Parathyroid adenoma (tissue), 2 donors: Measurements from ENCODE around the gene SNTG2.
A peak's percentile ranks its signal among the peaks of the same experiment; 100 is the strongest.

ENCODE experiments used
- H2AFZ ChIP-seq: fragments of 300-600 bp; sonication (generic); one replicate; pipeline ENCODE4 v1.7.0; 2017; ENCODE audit warnings: antibody characterized with exemption, mild to moderate bottlenecking
- H3K27ac ChIP-seq: fragments of 300-600 bp; sonication (generic); one replicate; pipeline ENCODE4 v1.7.0; 2017
- H3K27me3 ChIP-seq: fragments of 300-600 bp; sonication (generic); one replicate; pipeline ENCODE4 v1.7.0; 2017; ENCODE audit warnings: low read length; ENCODE audit not compliant: control insufficient read depth, insufficient read depth
- H3K36me3 ChIP-seq: fragments of 300-600 bp; sonication (generic); one replicate; pipeline ENCODE4 v1.7.0; 2017; ENCODE audit warnings: low read length; ENCODE audit not compliant: control insufficient read depth, insufficient read depth
- H3K4me1 ChIP-seq: fragments of 300-600 bp; sonication (generic); one replicate; pipeline ENCODE4 v1.7.0; 2017; ENCODE audit warnings: control low read depth
- H3K4me2 ChIP-seq: fragments of 300-600 bp; sonication (generic); one replicate; pipeline ENCODE4 v1.7.0; 2017; ENCODE audit warnings: low read length
- H3K4me3 ChIP-seq: fragments of 300-600 bp; sonication (generic); one replicate; pipeline ENCODE4 v1.7.0; 2017; ENCODE audit warnings: low read depth, low read length
- H3K79me2 ChIP-seq: fragments of 300-600 bp; sonication (generic); one replicate; pipeline ENCODE4 v1.7.0; 2017; ENCODE audit warnings: control low read depth
- H3K9ac ChIP-seq: fragments of 300-600 bp; sonication (generic); one replicate; pipeline ENCODE4 v1.7.0; 2017; ENCODE audit warnings: mild to moderate bottlenecking
- H3K9me3 ChIP-seq: fragments of 300-600 bp; sonication (generic); one replicate; pipeline ENCODE4 v1.7.0; 2017; ENCODE audit warnings: low read length; ENCODE audit not compliant: control insufficient read depth
- CTCF ChIP-seq: fragments of 300-600 bp; sonication (generic); IDR thresholded peaks from one replicate; pipeline ENCODE4 v1.7.0; 2017; ENCODE audit warnings: antibody characterized with exemption, mild to moderate bottlenecking
- donor health status: primary hyperparathyroidism.

The SNTG2 gene

DNA sequence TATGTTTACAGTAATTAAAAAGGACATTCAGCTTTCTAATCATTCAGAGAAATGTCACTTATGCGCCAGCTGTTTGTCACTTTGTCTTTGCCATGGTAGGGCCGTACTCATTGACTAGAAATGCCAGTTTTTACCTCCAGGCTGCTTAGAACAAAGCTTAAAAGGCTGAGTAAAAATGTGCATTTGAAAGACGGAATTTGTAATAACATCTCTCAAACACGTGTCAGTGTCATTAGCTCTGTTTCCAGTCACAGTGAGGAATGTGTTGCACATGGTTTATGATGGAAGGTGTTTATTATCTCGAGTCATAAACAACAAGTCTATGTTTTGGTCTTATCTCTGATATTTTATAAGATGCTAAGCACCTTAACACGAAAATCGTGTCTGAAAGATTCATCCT, 118.2 kb downstream of the SNTG2 start:
- no peak overlapping the region for H3K9ac ChIP-seq
- no peak overlapping the region for H2AFZ ChIP-seq
- H3K36me3 ChIP-seq: no peaks in the 10 kb centered on the region
- no peaks in the 10 kb centered on the region for H3K4me1 ChIP-seq
- H3K27ac ChIP-seq: no peak overlapping the region
- H3K4me3 ChIP-seq: no peak overlapping the region
- no peak overlapping the region for H3K4me2 ChIP-seq
- H3K9me3 ChIP-seq: no peaks in the 10 kb centered on the region
- TF ChIP-seq CTCF: no peak
- no peaks in the 10 kb centered on the region for H3K79me2 ChIP-seq
- no peaks in the 10 kb centered on the region for H3K27me3 ChIP-seq

DNA sequence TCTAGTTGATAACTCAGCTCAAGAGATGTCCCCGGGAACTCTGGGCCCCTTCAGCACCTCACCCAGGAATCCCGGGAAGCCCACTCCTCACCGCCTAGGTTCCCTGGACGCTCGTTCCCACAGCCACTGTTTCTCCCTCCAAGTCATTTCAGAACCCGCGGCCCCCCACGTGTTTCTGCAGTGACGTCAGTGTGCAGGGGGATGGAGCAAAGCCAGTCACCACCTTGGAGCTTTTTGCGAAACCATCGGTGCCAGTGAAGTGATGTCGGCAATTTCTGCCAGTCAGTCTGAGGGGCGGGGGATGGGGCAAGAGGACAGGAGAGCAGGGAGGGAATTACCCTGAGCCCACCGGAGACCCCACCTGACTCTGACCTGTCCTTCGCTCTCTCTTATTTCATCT, 119.2 kb downstream of the SNTG2 start:
- no peak overlapping the region for H3K9ac ChIP-seq
- H3K9me3 ChIP-seq: no peaks in the 10 kb centered on the region
- H3K4me2 ChIP-seq: no peak overlapping the region

DNA sequence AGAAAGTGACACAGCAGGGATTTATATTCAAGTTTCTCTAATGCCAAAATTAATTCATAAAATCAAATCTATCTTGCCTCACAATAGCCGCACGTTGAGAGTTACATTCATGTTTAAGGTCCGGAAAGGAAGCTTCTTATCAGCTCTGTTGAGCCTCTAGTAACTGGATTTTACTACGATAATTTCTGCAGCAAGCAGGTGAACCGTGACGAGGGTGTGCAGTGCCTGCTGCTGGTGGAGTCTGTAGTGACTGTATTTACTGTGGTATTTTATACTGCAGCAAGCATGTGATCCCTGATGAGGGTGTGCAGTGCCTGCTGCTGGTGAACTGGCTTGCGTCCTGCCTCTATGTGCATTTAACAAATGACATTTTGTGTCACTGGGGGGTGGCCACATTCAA, 120.0 kb downstream of the SNTG2 start:
- Histone ChIP-seq H3K79me2 (no peaks in the 10 kb centered on the region), H3K4me2 (no peak overlapping the region), H3K9me3 (no peaks in the 10 kb centered on the region), H3K9ac (no peak overlapping the region), H3K4me1 (no peaks in the 10 kb centered on the region), H3K36me3 (no peaks in the 10 kb centered on the region), H2AFZ (no peak overlapping the region), H3K27me3 (no peaks in the 10 kb centered on the region), H3K27ac (no peak overlapping the region), H3K4me3 (no peak overlapping the region)
- no peak for TF ChIP-seq CTCF

More for the DNA sequence above, 119.2 kb downstream of the SNTG2 start:
- no peaks in the 10 kb centered on the region for H3K27me3 ChIP-seq
- TF ChIP-seq CTCF: no peak
- H3K27ac ChIP-seq: no peak overlapping the region
- no peak overlapping the region for H3K4me3 ChIP-seq
- no peaks in the 10 kb centered on the region for H3K36me3 ChIP-seq
- H3K79me2 ChIP-seq: no peaks in the 10 kb centered on the region
- peak overlapping the region; percentile 16 for H2AFZ ChIP-seq
- H3K4me1 ChIP-seq: no peaks in the 10 kb centered on the region

GRCh38 chr2:1071650-1072049, 121.0 kb downstream of the SNTG2 start:
- no peaks in the 10 kb centered on the region for H3K4me1 ChIP-seq
- no peak overlapping the region for H3K27ac ChIP-seq
- H3K9ac ChIP-seq: no peak overlapping the region
- H3K36me3 ChIP-seq: no peaks in the 10 kb centered on the region
- H2AFZ ChIP-seq: no peak overlapping the region
- H3K9me3 ChIP-seq: no peaks in the 10 kb centered on the region
- H3K4me3 ChIP-seq: no peak overlapping the region
- no peaks in the 10 kb centered on the region for H3K79me2 ChIP-seq
- no peak overlapping the region for H3K4me2 ChIP-seq
- H3K27me3 ChIP-seq: no peaks in the 10 kb centered on the region
- TF ChIP-seq CTCF: no peak

- Histone ChIP-seq H3K4me2 (no peak overlapping the region), H3K27me3 (no peaks in the 10 kb centered on the region), H3K79me2 (no peaks in the 10 kb centered on the region), H3K27ac (no peak overlapping the region), H3K36me3 (no peaks in the 10 kb centered on the region), H3K4me1 (no peaks in the 10 kb centered on the region), H3K9me3 (no peaks in the 10 kb centered on the region), H3K4me3 (no peak overlapping the region), H3K9ac (no peak overlapping the region), H2AFZ (no peak overlapping the region)
- no peak for TF ChIP-seq CTCF
Observed at GRCh38 chr2:1072250-1072649, 121.6 kb downstream of the SNTG2 start.
